ENCODE results near the gene CAMK1D. TPM values are rescaled to one million over a fixed set of nuclear protein-coding genes. Genes with fewer than 3 reads are reported as not detected.

CAMK1D gene
- total and polyA plus RNA-seq, 8 donors = 4.4 to 10.8 (median 4.8) TPM

DNA sequence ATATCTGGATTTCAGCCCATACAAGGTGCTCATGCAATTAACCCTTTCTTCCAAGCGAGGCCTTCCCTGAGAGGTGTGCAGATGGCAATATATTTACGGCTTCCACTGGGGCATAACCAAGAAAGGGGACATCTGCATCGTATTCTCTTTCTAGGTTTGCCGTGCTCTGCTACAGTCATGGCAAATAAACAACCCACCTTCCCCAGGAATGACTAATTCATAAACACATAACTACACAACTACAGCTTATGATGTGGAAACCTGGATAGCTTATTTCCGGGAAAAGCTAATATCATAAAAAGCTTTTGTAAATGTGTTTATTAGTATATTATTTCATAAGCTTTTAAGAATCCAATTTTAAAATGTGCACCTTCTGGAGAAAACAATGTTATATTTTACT is 120.0 kb downstream of the CAMK1D start:
- Histone ChIP-seq H3K27me3 (no peaks in the 10 kb centered on the region), H3K27ac (no peak overlapping the region), H3K36me3 (no peaks in the 10 kb centered on the region), H3K4me3 (no peak overlapping the region), H3K9me3 (no peaks in the 10 kb centered on the region), H3K4me1 (no peaks in the 10 kb centered on the region)
- intact Hi-C loops (cut with DNase I) = no loop called here
- DNase-seq (no peak), ATAC-seq (no peak)
- TF ChIP-seq, protein P1, sequence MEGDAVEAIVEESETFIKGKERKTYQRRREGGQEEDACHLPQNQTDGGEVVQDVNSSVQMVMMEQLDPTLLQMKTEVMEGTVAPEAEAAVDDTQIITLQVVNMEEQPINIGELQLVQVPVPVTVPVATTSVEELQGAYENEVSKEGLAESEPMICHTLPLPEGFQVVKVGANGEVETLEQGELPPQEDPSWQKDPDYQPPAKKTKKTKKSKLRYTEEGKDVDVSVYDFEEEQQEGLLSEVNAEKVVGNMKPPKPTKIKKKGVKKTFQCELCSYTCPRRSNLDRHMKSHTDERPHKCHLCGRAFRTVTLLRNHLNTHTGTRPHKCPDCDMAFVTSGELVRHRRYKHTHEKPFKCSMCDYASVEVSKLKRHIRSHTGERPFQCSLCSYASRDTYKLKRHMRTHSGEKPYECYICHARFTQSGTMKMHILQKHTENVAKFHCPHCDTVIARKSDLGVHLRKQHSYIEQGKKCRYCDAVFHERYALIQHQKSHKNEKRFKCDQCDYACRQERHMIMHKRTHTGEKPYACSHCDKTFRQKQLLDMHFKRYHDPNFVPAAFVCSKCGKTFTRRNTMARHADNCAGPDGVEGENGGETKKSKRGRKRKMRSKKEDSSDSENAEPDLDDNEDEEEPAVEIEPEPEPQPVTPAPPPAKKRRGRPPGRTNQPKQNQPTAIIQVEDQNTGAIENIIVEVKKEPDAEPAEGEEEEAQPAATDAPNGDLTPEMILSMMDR (IDR thresholded peaks at IDR 0.05) = no peak

DNA sequence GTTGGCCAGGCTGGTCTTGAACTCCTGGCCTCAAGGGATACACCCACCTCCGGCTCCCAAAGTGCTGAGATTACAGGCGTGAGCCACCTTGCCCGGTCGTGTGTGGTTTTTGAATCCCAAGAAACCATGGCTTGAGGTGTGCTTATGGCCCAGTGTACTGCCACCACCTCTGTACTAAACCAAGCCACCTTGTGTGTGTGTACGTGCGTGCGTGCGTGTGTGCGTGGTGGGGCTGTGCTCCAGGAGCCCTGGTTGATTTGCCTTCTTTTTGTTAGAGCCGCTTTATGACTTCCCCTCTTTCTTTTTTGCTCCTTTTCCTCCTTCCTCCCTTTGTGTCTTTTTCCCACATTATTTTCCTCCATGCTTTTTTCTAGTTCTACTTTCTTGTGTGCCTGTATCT is 121.4 kb downstream of the CAMK1D start:
- intact Hi-C loops (cut with DNase I) = no loop called here
- no peak overlapping the region for H3K27ac ChIP-seq

DNA sequence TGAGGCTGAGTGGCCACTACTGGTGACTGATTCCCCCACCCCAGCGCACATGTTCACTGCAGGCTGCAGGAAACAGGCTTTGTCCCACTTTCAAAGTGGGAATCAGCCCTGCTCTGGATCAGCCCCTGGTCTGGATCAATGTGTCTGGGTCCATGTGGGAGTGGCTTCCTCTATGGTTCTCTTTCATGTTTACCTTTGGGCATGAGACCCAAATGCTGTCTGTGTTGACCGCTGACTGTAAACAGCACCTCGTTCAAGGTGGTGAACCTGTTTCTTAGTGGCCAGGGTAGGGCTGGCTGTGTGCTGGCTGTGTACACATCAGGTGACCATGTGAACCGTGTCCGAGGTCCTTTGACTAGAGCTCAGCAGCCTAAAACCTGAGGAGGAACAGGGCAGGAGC is 121.8 kb downstream of the CAMK1D start:
- Histone ChIP-seq H3K9me3 (no peaks in the 10 kb centered on the region), H3K36me3 (no peaks in the 10 kb centered on the region), H3K27me3 (no peaks in the 10 kb centered on the region), H3K4me1 (no peaks in the 10 kb centered on the region), H3K4me3 (no peak overlapping the region), H3K27ac (no peak overlapping the region)
- intact Hi-C loops (cut with DNase I) = no loop called here
- no peak for DNase-seq
- TF ChIP-seq, protein P1 (IDR thresholded peaks at IDR 0.05) = no peak
- ATAC-seq = peak; percentile 15

More for the DNA sequence above, 121.4 kb downstream of the CAMK1D start:
- no peak for DNase-seq
- TF ChIP-seq, protein P1 (IDR thresholded peaks at IDR 0.05) = no peak
- no peaks in the 10 kb centered on the region for H3K27me3 ChIP-seq
- no peaks in the 10 kb centered on the region for H3K36me3 ChIP-seq
- no peaks in the 10 kb centered on the region for H3K9me3 ChIP-seq
- H3K4me3 ChIP-seq = no peak overlapping the region
- no peaks in the 10 kb centered on the region for H3K4me1 ChIP-seq
- ATAC-seq = no peak

DNA sequence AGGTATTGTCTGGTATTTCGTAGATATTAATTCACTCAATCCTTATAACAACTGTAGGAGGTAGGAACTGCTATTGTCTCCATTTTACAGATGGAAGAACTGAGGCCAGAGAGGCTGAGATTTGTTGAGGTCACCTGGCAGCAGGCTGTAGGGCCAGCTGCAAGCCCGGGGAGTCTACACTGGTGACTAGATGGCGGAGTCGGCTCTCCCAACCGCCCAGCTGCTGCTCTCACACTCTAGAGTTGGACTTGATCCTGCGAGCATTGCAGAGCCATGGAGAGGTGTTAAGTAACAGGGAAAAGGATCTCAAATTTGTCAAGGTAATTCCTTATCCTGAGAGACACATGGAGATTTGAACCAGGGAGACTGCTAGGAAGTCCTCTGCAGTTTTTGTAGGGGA is 124.1 kb downstream of the CAMK1D start:
- intact Hi-C loops (cut with DNase I) = no loop called here
- no peaks in the 10 kb centered on the region for H3K4me1 ChIP-seq
- ATAC-seq (no peak), DNase-seq (no peak)
- H3K27me3 ChIP-seq = no peaks in the 10 kb centered on the region
- no peaks in the 10 kb centered on the region for H3K9me3 ChIP-seq
- no peaks in the 10 kb centered on the region for H3K36me3 ChIP-seq
- H3K27ac ChIP-seq = no peak overlapping the region
- H3K4me3 ChIP-seq = no peak overlapping the region
- TF ChIP-seq, protein P1 (IDR thresholded peaks at IDR 0.05) = no peak

DNA sequence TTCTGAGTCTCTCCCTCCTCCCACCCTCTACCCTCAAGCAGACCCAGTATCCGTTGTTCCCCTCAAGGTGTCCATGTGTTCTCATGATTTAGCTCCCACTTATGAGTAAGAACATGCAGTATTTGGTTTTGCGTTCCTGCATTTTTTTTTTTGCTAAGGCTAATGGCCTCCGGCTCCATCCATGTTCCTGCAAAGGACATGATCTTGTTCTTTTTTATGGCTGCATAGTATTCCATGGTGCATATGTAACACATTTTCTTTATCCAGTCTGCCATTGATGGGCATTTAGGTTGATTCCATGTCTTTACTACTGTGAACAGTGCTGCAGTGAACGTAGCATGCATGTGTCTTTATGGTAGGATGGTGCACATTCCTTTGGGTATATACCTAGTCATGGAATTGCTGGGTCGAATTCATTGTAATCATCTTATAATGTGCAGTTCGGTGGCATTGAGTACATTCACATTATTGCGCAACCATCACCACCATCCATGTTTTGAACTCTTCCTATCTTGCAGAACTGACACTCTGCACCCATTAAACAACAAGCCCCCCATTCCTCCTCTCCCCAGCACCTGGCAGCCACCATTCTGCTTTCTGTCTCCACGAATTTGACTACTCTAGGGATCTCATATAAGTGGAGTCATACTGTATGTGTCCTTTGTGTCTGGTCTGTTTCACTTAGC is 125.5 kb downstream of the CAMK1D start:
- DNase-seq (no peak), ATAC-seq (no peak)
- no peak overlapping the region for H3K4me3 ChIP-seq
- H3K9me3 ChIP-seq = no peaks in the 10 kb centered on the region
- H3K27ac ChIP-seq = no peak overlapping the region
- intact Hi-C loops (cut with DNase I) = no loop called here
- TF ChIP-seq, protein P1 (IDR thresholded peaks at IDR 0.05) = no peak
- H3K36me3 ChIP-seq = no peaks in the 10 kb centered on the region
- no peaks in the 10 kb centered on the region for H3K27me3 ChIP-seq
- H3K4me1 ChIP-seq = no peaks in the 10 kb centered on the region

Measured in left lung (tissue), 10 donors.